CD4-positive, alpha-beta T cell treated with Interleukin-17A for 1 hour (primary cell): ENCODE data around the gene CRYAB.
A peak's percentile ranks its signal among the peaks of the same experiment; 100 is the strongest.

Experiments
- DNase-seq: peaks from one replicate; pipeline ENCODE4 v3.0.0-alpha.2; 2020

Gene CRYAB, protein sequence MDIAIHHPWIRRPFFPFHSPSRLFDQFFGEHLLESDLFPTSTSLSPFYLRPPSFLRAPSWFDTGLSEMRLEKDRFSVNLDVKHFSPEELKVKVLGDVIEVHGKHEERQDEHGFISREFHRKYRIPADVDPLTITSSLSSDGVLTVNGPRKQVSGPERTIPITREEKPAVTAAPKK

DNA sequence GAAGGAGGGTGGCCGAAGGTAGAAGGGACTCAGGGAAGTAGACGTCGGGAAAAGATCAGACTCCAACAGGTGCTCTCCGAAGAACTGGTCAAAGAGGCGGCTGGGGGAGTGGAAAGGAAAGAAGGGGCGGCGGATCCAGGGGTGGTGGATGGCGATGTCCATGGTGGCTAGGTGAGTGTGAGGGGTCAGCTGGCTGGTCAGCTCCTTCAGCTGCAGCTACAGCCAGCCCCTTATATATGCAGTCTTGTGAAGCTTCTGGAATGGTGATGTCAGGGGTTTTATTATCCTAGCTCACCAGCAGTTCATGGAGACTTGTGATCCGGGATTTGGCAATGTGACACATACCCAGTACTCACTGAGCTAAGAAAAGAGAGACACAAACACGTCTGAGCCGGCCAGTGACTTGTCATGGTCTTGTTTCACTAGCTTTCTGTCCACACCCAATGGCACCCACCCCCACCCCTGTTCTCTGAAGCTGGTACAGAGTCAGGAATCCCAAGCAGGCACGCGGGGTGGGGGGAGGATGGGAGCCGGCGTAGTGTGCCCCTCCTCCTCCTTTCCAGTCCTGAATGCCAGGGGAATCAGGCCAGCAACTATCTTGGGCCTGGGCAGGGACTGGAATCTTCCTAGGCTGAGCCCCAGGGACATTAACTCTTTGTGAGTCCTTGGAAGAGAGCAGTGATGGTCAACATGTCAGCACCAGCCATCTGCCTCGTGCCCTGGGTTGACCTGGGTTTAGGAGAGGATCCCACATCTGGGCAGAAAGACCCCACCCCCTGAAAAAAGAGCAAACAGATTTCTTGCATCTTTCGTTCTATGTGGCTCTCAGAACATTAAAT is at the start of gene CRYAB:
TSS of gene CRYAB (minus strand) at position 208 of the 839 bp plus-strand sequence. CDS start at position 162, 46 bp downstream.
- DNase-seq, result no peak

DNA sequence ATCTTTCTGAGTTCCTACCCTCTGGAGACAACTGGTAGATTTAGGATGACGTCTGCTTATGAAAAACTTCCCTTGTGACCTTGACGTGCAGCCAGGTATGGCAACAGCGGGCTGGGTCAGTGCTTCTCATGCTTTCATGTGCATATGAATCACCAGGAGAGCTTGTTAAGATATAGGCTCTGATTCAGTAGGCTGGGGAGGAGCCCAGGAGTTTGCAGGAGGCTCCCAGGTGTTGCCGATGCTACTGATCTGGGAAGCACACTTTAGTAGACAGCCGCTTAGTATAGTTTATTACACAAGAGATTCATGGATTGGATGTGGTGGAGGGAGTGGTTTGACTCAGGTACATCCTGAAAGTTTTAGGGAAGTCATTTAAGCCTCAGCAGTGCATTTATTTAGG is 49.3 kb upstream of the CRYAB start:
- no peak for DNase-seq

DNA sequence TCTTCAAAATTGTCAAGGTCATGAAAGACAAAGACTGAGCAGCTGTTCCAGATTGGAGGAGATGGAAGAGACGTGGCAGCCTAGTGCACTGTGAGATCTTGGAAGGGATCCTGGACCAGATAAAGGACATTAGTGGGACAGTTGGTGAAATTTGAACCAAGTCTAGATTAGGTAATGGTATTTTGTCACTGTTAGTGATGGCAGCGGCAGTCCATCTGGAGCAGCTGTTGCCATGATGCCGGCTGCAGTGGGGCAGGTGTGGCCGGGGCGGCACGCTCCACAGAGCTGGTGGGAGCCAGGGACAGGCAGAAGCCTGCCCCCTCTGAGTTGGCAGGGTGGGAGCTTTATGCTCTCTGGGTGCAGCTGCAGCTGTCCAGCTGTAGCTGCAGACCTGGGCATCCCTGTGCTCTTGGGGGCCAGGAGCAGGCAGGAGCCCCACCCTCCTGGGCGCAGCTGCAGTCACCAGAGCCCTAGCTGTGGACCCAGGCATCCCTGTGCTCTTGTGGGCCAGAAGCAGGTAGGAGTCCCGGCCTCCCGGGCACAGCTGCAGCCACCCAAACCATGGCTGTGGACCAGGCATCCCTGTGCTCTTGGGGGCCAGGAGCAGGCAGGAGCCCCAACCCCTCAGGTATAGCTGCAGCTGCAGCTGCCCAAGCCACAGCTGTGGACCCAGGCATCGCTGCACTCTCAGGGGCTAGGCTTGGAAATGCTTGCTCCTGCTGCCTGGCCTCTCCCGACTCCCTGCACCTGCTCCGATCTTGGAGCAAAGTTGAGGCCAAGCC is 46.3 kb upstream of the CRYAB start:
- DNase-seq, result no peak

DNA sequence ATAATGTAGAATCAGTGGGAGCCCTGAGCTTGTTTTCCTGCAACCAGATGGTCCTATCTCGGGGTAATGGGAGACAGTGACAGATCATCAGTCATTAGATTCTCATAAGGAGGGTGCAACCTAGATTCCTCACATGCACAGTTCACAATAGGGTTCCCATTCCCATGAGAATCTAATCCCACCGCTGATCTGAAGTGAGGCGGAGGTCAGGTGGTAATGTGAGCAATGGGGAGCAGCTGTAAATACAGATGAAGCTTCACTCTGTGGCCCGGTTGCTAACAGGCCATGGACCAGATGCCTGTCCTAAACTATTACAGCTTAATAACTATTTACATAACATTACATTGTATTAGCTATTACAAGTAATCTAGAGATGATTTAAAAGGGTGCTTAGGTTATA is 42.6 kb upstream of the CRYAB start:
- DNase-seq, result no peak

DNA sequence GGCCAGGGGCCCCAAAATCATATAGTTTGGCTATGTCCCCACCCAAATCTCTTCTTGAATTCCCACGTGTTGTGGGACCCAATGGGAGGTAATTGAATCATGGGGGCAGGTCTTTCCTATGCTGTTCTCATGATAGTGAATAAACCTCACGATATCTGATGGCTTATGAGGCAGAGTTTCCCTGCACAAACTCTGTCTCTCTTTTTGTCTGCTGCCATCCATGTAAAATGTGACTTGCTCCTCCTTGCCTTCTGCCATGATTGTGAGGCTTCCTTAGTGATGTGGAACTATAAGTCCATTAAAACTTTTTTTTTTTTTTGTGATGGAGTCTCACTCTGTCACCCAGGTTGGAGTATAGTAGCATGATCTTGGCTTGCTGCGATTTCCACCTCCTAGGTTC is 40.0 kb upstream of the CRYAB start:
- DNase-seq, result no peak

DNA sequence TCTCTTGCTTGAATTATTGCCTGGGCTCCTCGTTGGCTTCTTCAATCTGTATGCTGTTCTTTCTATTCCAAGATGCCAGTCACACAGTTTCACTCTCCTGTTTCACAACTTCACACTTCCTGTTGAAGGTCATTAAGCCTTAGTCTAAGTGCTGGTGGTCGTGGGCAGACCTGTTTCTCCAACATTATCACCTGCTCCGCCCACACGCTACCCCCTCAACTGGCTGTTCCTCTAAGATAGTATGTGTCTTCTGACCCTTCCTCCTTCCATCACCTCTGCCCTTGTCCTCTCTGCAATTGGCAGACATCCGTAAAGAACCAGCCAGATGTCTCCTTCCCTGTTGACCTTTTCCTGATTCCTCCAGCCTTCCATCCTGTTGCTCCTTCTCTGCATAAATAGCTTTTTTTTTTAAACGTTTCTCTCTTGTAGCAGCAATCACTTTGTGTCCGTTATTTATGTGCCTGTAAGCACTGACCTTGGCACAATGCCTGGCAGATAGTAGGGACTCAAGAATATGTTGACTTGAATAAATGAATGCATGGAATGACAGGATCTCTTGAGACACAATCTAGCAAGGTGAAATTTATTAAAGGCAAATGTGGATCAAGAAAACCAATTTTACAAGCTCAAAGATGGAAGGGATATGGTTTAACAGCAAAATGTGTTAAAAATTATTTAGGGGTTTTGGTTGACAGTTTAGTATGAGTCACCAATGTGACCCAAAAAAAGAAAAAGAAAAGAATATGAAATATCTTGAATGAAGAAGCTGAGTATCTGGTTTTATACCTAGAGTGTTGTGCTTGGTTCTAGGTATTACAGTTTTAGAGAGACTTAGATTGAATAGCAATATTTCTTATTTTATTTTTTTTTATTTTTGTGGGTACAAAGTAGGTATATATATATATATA is 38.2 kb upstream of the CRYAB start:
- DNase-seq, result no peak

DNA sequence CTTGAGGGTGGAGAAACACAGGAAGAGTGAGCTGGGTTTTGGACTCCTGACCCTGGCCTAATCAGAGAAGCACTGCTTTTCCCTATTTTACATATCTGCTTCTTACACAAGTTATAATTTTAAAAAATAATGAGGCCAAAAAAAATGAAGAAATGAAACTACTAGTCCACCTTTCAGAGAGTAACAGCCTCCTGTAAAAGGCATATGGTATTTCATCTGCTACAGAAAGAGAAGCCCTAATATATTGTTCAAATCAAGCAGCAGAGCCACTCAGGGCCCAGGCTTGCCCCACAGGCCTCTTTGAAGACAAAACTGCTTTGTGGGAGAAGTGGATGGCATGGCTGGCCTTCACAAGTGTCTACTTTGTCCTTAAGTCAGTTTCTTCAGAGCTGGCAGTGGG is 35.6 kb upstream of the CRYAB start:
- DNase-seq, result no peak

DNA sequence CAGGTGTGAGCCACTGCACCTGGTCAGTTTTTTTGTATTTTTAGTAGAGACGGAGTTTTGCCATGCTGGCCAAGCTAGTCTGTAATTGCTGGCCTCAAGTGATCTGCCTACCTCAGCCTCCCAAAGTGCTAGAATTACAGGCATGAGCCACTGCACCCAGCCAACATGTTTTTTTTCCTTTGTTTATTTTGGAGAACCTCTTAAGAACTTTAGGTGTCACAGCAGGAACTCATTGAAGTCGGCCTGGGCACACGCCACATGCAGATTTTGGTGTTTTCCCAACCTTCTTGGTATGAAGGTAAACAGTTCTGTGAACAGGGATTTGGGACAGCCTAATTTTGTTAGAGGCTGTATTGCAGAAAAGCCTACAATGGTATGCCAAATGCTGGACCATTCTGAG is 34.9 kb upstream of the CRYAB start:
- DNase-seq, result no peak

DNA sequence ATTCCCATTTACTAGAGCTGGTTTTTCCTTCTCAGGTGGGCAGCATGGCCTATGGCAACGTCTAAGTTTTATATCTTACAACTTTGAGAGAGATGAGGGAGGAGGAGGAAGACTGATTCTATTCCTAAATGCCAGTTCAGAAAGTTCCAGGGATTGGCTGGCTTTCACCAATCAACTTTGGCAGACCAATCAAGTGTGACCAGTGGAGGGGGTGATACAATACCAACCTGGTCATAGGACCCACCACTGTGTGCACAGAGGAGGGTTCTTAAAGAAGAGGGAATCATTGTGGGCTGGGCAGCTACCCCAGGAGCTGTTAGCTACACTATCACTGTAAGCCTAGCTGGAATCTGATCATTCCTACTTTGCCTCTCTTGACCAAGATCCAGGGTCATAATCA is 33.6 kb upstream of the CRYAB start:
- no peak for DNase-seq

DNA sequence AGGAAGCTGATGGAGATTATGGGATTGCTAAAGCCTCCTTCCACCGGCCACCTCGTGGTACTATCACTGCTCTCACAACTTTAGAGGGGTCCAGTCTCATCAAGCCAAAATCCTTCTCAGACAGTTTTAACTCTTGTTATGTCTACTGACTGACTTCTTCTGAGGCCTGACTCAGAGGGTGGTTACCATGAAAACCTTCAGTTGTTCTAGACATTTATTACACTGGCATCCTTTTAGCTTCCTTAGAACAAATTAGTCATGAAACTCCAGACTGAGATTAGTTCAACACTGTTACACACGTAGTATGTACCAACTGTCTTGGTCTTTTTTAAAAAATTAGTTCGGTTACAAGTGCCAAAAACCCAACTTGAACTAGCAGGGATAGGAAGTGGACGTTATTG is 33.1 kb upstream of the CRYAB start:
- DNase-seq, result no peak

DNA sequence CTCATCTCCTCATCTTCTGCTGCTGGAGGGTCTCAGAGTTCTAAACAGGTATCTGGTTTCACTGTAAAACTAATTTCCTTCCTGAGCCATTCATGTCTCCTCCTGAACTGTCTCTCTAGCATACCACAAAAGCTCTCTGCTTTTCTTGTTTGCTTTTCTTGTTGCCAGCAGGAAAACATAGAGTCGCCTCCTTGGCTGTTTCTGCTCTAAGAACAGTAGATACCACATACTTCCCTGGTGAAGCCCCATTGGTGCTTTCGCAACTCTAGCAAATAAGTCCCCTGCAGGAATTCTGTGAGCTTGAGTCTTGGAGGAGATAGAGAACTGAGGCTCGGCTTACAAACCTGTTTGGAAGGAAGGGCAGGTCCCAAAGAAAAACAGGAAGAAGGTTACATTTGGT is 32.6 kb upstream of the CRYAB start:
- no peak for DNase-seq

DNA sequence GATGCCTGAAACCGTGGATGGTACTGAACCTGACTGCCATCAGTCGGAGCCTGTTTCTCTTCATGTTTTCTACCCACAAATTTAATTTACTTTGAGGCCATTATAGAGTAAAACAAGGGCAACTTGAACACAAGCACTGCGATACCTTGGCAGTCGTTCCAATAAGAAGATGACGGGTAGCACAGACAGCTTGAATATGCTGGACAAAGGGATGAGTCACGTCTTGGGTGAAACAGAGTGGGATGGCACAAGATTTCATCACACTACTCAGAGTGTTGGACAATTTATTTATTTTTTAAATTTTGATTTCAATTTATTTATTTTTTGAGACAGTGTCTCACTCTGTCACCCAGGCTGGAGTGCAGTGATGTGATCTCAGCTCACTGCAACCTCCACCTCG is 31.3 kb upstream of the CRYAB start:
- DNase-seq, result no peak

DNA sequence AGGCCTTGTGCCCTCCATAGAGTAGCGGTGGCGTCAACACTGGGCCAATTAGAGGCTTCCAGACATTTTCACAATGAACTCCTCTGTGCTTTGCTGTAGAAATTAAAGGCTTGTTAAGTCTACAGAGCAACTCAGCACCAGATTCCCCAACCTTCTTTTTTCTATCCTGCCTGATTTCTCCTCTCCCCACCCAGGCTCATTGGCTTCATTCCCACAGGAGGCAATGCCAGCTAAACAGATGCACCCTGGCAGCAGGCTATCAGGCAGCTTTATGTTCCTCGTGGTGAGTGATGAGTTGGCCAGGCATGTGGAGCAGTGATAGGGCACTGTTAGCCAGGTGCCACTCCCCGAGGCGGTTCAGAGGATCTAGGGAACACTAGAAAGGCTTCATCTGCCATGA is 30.4 kb upstream of the CRYAB start:
- DNase-seq, result no peak

DNA sequence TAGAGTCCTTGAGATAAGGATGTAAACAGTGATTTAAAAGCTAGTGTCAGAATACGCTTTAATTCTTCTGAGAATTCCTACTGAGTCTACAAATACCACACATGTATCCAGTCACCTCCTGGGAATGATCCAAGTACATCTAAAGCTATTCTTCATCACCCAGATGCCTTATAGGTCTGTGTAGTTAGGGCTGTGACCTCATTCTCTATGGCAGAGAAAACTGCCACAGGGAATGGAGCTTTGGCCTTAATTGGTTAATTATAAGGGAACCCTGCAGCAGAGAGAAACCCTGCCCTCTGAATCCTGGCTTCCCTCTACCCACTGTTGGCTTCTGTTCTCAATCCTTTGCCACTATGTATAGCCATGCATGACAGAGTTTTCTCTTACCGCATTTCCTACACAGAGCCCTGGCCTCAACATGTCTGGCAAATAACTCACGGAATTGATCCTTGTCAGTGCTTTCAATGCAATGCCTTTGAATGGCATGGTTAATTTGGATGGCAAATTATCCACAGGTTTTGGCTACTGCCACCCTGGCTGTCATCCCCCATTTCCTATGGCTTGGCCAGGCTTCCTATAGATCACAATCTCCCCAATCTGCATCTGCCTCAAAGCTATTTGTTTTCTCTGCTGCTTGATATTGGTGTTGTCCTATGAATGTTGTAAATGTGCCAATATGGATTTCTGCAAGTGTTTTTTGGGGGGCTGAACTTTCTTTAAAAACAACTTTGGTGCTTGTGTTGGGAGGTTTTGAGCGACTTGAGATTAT is 28.4 kb upstream of the CRYAB start:
- DNase-seq, result no peak

DNA sequence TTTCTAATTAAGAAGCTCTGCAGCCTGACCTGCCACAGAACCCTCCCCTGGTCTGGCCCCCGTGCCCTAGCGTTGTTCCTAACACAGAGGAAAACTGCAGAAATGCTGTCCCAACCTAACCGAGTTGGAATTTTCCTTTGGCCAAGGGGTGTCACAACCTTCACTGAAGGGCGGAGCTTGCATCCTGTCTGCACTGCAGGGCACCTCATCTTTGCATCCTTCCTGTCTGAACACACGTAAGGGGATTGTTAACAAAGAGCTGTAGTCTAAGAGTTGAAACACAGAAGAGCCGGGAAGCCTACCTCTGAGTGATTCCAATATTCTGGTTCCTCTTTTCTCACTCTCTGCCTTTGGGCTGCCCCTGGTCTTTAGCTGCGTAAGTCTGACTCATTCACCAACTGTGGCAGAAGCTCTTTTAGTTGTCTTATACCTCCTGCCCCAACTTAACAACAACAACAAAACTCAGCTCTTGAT is 27.2 kb upstream of the CRYAB start:
- peak; percentile 35 for DNase-seq

DNA sequence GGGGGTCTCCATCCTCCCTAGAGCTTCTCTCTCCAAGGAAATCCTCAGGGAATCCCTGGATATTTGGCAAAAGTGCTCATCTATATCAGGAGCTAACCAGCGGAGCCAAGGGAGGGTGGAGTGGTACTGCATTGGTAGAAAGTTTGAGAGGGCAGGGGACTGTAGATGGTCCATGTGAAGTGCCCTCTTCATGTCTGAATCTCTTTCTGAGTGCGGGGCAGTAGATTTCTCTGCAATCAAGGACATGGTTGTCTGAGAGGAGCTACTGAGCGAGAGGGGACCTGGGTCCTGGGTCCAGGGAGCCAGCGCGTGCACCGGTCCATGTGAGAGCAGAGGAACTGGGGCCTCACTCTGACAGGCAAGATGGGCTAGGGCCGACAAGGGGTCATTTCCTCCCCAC is 26.3 kb upstream of the CRYAB start:
- no peak for DNase-seq

DNA sequence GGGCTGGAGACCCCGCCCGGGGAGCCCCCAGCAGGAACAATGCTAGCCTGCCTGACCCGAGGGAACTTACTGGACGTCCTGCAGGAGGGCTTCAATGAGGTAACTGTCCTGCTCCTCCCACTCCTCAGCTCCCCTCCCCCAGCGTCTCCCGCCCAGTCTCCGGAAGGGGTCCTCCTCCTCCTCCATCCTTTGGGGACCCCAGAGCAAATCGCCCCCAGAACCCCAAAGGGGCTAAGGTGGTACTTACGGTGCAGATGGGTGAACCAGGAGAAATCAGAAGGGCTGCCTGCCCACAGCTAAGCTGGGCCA is 25.8 kb upstream of the CRYAB start:
- DNase-seq, result no peak

DNA sequence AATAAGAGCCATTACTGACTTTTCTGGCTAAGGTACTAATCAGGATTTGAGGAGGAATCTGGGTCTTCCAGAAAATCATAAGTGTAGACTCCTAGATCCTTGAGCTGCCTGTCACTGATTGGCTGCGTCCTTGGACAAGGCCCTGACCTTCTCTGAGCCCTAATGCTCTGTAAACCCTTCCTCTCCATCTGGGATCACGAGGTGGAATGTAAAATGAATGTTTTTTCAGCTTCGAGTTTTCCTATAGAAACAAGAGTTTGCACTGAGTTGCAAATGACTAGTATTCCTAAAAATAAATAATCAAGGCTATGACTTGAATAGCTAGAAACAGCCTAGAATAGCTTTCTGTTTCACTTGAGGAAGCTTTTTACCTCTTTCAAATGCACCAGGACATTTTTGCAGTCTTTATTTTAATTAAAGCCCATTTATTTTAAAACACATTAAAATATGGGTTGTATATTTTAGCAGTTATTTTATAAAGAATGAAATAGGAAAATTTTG is 24.5 kb upstream of the CRYAB start:
- DNase-seq, result no peak

DNA sequence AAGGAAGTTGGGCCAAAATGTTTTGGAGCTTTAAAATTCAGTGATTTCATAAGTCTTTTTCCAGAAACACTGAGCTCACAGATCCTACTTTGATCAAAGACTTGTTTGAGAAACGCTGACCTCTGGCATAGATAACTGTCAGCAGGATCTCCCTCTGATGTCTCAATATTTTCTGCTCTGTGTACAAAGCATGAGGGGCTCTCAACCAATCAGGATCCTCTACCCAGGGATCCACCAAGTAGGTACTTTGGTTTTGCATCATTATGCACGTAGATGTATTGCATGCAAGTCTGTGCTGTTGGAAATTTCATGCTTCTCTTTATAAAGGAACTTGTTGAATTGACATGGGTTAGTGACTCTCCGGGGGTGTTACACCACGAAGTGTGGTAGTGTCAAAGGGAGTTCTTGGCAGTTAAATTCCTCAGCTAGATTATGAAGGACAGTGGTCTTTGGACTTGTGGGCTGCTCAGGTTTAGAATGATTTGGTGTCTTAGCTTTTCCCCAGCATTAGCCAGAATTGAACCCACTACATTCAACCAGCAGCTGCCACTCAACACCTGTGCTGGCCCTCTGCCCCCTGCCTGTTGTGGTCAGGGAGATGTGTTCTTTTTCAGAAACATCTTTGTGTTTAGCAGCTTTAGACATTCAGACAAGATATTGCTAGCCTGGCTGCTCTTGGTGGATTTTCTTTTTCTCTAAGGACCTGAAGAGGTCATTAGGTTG is 23.9 kb upstream of the CRYAB start:
- DNase-seq, result no peak

DNA sequence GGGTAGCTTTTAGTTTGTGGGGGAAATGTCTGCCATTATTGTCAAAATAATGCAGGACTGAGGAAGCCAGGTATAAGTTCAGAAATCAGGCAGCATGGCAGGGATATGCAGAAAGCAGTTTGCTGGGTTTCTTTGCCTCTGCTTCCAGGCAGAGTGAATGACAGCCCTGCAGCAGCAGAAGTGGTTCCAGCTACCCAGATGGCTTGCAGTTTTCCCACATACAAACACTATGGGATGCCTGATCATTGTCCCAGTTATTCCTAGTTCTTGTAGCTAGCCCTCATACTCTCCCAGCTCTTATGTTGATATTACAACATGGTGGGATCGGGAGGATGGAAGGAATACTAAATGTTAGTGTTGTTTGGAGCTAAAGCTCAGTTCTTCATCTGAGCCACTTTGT is 22.7 kb upstream of the CRYAB start:
- no peak for DNase-seq

DNA sequence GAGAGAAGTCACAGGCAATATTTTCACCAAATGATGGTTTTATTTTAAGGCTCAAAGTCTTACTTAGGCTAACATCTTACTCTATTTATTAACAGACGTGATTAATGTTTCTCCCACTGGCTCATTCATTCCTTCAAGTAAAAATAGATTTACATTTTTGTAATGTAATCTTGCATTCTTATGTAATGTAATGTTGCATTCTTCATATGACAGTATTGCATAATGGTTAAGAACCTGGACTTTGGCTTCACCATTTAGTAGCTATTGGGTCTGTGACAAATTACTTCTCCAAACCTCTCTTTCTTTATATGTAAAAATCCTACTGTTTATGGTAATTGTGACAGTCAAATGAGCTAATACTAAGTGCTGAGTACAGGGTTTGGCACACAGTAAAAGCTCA is 22.3 kb upstream of the CRYAB start:
- DNase-seq, result no peak
